Ovary (tissue), 9 donors: ENCODE results near the gene SNX5. TPM values are rescaled to one million over a fixed set of nuclear protein-coding genes. Genes with fewer than 3 reads are reported as not detected.

Experiments used
- DNase-seq, 5 donors: peaks; one replicate each; pipeline ENCODE4 v3.0.0-alpha.2; 2019 to 2020
- H3K27ac ChIP-seq, 2 donors: fragments of 200-600 bp; one replicate each; pipeline versions ENCODE4 v1.5.1 to v1.8.0; 2019 to 2022
- H3K27me3 ChIP-seq: fragments of 200-600 bp; one replicate; pipeline ENCODE4 v1.8.0; 2022
- H3K36me3 ChIP-seq: fragments of 200-600 bp; sonication (generic); one replicate; pipeline ENCODE4 v1.5.1; 2019
- H3K4me1 ChIP-seq: one replicate; pipeline ENCODE4 v1.8.1; 2013; ENCODE audit warnings: mild to moderate bottlenecking, moderate library complexity; ENCODE audit not compliant: insufficient read depth
- H3K4me3 ChIP-seq: fragments of 200-600 bp; sonication (generic); one replicate; pipeline ENCODE4 v1.5.1; 2017
- H3K9me3 ChIP-seq, 2 donors: fragments of 200-600 bp in 1 of 2; sonication (generic) in 1 of 2; one replicate each; pipeline versions ENCODE4 v1.5.1 to v1.8.1; 2013 to 2019; ENCODE audit warnings: mild to moderate bottlenecking in 1 of 2, moderate library complexity in 1 of 2
- CTCF ChIP-seq, 3 donors: fragments of 450-650 bp in 2 of 3; fragments of 200-600 bp in 1 of 3; IDR thresholded peaks; one replicate each; pipeline versions ENCODE4 v1.5.1 to v1.8.0; 2016 to 2022; ENCODE audit warnings: antibody characterized with exemption in 3 of 3, mild to moderate bottlenecking in 1 of 3
- EP300 ChIP-seq: sonication (generic); formaldehyde crosslinking; IDR thresholded peaks from one replicate; pipeline ENCODE4 v1.6.1; 2017; ENCODE audit warnings: antibody characterized with exemption
- POLR2A ChIP-seq: fragments of 450-650 bp; IDR thresholded peaks from one replicate; pipeline ENCODE4 v1.6.1; 2017; ENCODE audit warnings: antibody characterized with exemption, mild to moderate bottlenecking, moderate library complexity
- WGBS, 3 donors: extraction: QIAGEN DNeasy Blood & Tissue Kit in 1 of 3; methylation state at CpG; one replicate each; pipeline versions ENCODE4 v1.1.5 to v1.1.7; 2013 to 2017; 5-methylcytosine and 5-hydroxymethylcytosine counted together
- intact Hi-C, 4 donors: fragments of 100-400 bp; cut with DNase I; formaldehyde crosslinking; loops; one replicate each; pipeline versions ENCODE4 v1.11.0 to v1.15.1; 2022 to 2023
- polyA plus RNA-seq, 2 donors: library from polyadenylated mRNA; stranded (reverse); fragments of 200-250 nt in 1 of 2; fragments of 350-450 nt in 1 of 2; fragmentation: Illumina TruSeq in 1 of 2; extraction: RNeasy Lipid Tissue Mini Kit (QIAGEN cat#74804) in 1 of 2; gene quantifications; one replicate each; pipeline ENCODE4 v1.2.3, GENCODE V29; 2013 to 2014
- total RNA-seq, 7 donors: library from RNA; depleted of rRNA in 2 of 7; stranded (reverse); fragments of >200 nt in 2 of 7; fragmentation: NEBNext Ultra II Directional in 3 of 7; extraction: Animal tissue kit (Norgen Biotek cat#: 25700) in 3 of 7; gene quantifications; one replicate each; pipeline versions ENCODE4 v1.1.0 to v1.2.4, GENCODE V29; 2016 to 2023
- donor health status: DM: no; HTN: no; CAD: no; lungs with moderate emphysema.
- donor health status: DM: no; HTN: no; CAD: no.
- donor health status: Bipolar disorder and iron deficiency.
- donor health status: DM: yes; HTN: yes; CAD: no.
- donor health status: DM: no; HTN: no; CAD: no.
- donor health status: DM: yes; HTN: yes; CAD: no.

SNX5 gene
- total and polyA plus RNA-seq, 9 donors = 74.0 to 143 (median 101) TPM

GRCh38 chr20:18006684-18007083, 38.1 kb upstream of the SNX5 start:
- Histone ChIP-seq H3K27ac (no peak overlapping the region), H3K4me1 (peaks cover 2% of the 10 kb centered on the region)

GRCh38 chr20:18005990-18006364, 37.4 kb upstream of the SNX5 start:
- Histone ChIP-seq H3K4me1 (peaks cover 2% of the 10 kb centered on the region), H3K27me3 (no peaks in the 10 kb centered on the region), H3K27ac (no peak overlapping the region), H3K9me3 (no peaks in the 10 kb centered on the region), H3K36me3 (no peaks in the 10 kb centered on the region), H3K4me3 (no peak overlapping the region)
- 50 to 62% (median 53%) methylated on average over 6 of the region's 6 CpGs for WGBS, 3 donors
- DNase-seq = no peak
- TF ChIP-seq CTCF (IDR thresholded peaks at IDR 0.05) (no peak), EP300 (no peak), POLR2A (no peak)
- intact Hi-C loops = no loop called here

More at GRCh38 chr20:18006684-18007083, 38.1 kb upstream of the SNX5 start:
- no peak for DNase-seq
- Histone ChIP-seq H3K9me3 (no peaks in the 10 kb centered on the region), H3K4me3 (no peak overlapping the region), H3K36me3 (no peaks in the 10 kb centered on the region), H3K27me3 (no peaks in the 10 kb centered on the region)
- 89 to 90% (median 90%) methylated on average over 7 of the region's 7 CpGs for WGBS, 3 donors
- no peak for TF ChIP-seq EP300
- no peak for TF ChIP-seq POLR2A
- no peak for TF ChIP-seq CTCF (IDR thresholded peaks at IDR 0.05)
- intact Hi-C loops = no loop called here

GRCh38 chr20:18005170-18005989, 36.8 kb upstream of the SNX5 start:
- Histone ChIP-seq H3K36me3 (no peaks in the 10 kb centered on the region), H3K9me3 (no peaks in the 10 kb centered on the region), H3K27me3 (no peaks in the 10 kb centered on the region), H3K27ac (no peak overlapping the region), H3K4me1 (peaks cover 2% of the 10 kb centered on the region), H3K4me3 (no peak overlapping the region)
- DNase-seq = no peak
- intact Hi-C loops = no loop called here
- no peak for TF ChIP-seq POLR2A
- no peak for TF ChIP-seq CTCF (IDR thresholded peaks at IDR 0.05)
- no peak for TF ChIP-seq EP300
- WGBS, 3 donors = 86 to 90% (median 89%) methylated on average over 21 of the region's 21 CpGs

- no peak for DNase-seq
- peaks cover 2% of the 10 kb centered on the region for H3K4me1 ChIP-seq
- H3K27me3 ChIP-seq = no peaks in the 10 kb centered on the region
- H3K27ac ChIP-seq = no peak overlapping the region
- intact Hi-C loops = no loop called here
- no peak for TF ChIP-seq POLR2A
- no peak for TF ChIP-seq EP300
- TF ChIP-seq CTCF (IDR thresholded peaks at IDR 0.05) = no peak
- no peaks in the 10 kb centered on the region for H3K9me3 ChIP-seq
- WGBS, 3 donors = 77 to 86% (median 78%) methylated on average over 8 of the region's 8 CpGs
- no peak overlapping the region for H3K4me3 ChIP-seq
- H3K36me3 ChIP-seq = no peaks in the 10 kb centered on the region
Measured at GRCh38 chr20:18004384-18005031, 35.9 kb upstream of the SNX5 start.
